HS-27A (cell line): ENCODE measurements around the gene NECTIN2.
"Not testable (repeated sequence)": the region's sequence is repeated elsewhere in the genome, so short reads cannot be mapped to it uniquely, and the experiment has no call there.

Source experiments
- DNase-seq: peaks from one replicate; pipeline ENCODE4 v3.0.0-alpha.2; 2012; ENCODE audit warnings: low read depth, missing footprints

NECTIN2 gene

GRCh38 chr19:44908836-44909261 lies 62.8 kb downstream of the NECTIN2 start:
- no peak for DNase-seq

GRCh38 chr19:44909775-44910174 lies 63.7 kb downstream of the NECTIN2 start:
- DNase-seq: no peak

DNA sequence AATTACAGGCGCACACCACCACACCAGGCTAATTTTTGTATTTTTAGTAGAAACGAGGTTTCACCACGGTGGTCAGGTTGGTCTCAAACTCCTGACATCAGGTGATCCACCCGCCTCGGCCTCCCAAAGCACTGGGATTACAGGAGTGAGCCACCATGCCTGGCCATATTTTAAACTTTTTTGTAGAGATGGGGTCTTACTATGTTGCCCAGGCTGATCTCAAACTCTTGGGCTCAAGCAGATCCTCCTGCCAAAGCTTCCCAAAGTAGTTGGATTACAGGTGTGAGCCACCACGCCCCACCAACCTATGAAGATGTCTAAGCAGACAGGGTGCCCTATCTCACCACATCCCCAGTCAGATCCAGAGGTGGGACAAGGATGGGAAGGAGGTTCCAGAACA lies 65.8 kb downstream of the NECTIN2 start:
- not testable (repeated sequence) for DNase-seq

GRCh38 chr19:44912854-44913253 lies 66.8 kb downstream of the NECTIN2 start:
- DNase-seq: no peak

GRCh38 chr19:44913512-44914432 lies 67.7 kb downstream of the NECTIN2 start:
- not testable (repeated sequence) for DNase-seq

GRCh38 chr19:44914433-44915206 lies 68.5 kb downstream of the NECTIN2 start, which contains the start of gene APOC1:
APOC1 (plus strand) TSS chr19:44914608; CDS start chr19:44914892, 284 bp downstream.
- peak; percentile 70 for DNase-seq

GRCh38 chr19:44924243-44924725 lies 78.2 kb downstream of the NECTIN2 start:
- DNase-seq: no peak

DNA sequence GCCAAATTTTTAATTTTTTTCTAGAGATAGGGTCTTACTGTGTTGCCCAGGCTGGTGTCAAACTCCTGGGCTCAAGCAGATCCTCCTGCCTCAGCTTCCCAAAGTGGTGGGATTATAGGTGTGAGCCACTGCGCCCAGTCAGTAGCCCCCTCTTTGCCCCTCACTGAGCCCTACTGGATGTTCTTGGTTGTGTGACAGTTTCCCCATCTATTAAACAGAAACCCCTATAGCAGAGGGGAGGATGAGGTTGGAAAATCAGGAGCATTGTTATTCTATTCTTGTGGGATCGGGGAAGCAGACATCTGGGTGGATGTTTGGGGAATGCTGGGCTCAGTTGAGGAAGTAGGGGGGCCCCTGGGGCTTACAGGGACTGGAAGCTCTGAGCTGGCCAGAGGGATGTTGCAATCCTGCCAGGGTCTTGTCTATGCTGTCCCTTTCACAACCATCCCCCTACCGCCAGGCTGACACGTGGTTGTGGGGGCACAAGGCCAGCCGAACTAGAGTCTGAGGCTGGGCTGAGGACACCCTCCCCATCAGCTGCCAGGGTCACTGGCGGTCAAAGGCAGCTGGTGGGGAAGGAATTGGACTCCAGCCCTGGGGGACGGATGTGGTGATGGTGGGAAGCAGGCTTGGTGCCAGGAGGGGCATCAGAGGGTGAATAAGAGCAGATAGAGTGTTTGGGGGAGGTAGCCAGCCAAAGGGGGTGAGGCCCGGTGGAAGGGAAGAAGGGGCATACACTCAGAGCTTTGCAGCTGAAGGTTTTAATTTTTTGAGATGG lies 79.2 kb downstream of the NECTIN2 start:
- no peak for DNase-seq

DNA sequence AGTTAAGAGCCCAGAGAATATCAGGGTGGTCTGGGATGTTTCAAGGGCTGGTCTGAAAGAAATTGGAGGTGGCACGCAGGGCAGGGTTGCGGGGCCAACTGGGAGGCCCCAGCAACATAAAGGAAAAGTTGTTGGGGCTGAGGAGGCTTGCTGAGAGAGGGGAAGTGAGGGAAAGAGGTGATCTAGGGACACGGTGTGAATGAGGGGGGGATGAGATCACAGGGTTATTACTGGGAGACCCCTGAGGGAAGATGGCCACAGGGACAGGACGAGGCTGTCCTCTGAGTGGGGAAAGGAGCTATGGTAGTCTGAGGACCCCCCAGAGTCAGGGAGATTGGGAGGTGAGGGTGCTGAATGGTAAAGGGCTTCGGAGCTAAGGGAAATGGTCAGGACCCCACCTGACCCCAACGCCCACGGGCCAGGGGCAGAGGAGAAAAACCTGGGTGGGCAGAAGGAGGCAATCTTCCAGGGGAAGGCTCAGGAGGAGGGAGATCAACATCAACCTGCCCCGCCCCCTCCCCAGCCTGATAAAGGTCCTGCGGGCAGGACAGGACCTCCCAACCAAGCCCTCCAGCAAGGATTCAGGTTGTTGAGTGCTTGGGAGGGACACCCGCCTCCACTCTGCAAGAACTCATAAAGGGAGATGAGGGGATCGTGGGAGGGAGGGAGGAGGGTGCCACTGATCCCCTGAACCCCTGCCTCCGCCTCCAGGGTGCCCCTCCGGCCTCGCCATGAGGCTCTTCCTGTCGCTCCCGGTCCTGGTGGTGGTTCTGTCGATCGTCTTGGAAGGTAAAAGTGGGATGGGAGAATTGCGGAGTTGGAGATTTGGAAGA lies 80.4 kb downstream of the NECTIN2 start:
- DNase-seq: not testable (repeated sequence)

- DNase-seq: no peak
Observed at GRCh38 chr19:44927746-44928145, 81.6 kb downstream of the NECTIN2 start.

GRCh38 chr19:44930088-44930487 lies 84.0 kb downstream of the NECTIN2 start:
- DNase-seq: no peak

- DNase-seq: no peak
Observed at GRCh38 chr19:44931541-44931940, 85.4 kb downstream of the NECTIN2 start.
